C4-2B (cell line): ENCODE measurements around the gene HLA-E.

Source experiments
- CTCF ChIP-seq: fragments of 450-650 bp; conservative IDR thresholded peaks from 2 replicates; pipeline ENCODE4 v1.5.1; 2017; ENCODE audit warnings: mild to moderate bottlenecking
- ZFX ChIP-seq: fragments of 450-650 bp; IDR thresholded peaks from 2 replicates; pipeline ENCODE4 v1.6.1; 2017

- TF ChIP-seq CTCF (no peak), ZFX (no peak)
Observed at GRCh38 chr6:30485236-30485635, 4.1 kb upstream of the HLA-E start.
